D721Med (cell line): ENCODE measurements around the gene RNF41.

ENCODE experiments used
- DNase-seq: peaks from one replicate; pipeline ENCODE4 v3.0.0; 2011; ENCODE audit warnings: low spot score; ENCODE audit not compliant: insufficient read length
- FAIRE-seq: peaks from 2 replicates; lab custom pipeline; 2011; peaks lifted over from hg19 to GRCh38; lab: Jason Lieb, UNC
- TF ChIP-seq, protein P1 (sequence below): IDR thresholded peaks from 2 replicates; pipeline ENCODE4 v1.5.1; 2012; ENCODE audit warnings: mild to moderate bottlenecking, control low read depth; ENCODE audit not compliant: insufficient read depth; ENCODE audit errors: missing control alignments

The RNF41 gene

DNA sequence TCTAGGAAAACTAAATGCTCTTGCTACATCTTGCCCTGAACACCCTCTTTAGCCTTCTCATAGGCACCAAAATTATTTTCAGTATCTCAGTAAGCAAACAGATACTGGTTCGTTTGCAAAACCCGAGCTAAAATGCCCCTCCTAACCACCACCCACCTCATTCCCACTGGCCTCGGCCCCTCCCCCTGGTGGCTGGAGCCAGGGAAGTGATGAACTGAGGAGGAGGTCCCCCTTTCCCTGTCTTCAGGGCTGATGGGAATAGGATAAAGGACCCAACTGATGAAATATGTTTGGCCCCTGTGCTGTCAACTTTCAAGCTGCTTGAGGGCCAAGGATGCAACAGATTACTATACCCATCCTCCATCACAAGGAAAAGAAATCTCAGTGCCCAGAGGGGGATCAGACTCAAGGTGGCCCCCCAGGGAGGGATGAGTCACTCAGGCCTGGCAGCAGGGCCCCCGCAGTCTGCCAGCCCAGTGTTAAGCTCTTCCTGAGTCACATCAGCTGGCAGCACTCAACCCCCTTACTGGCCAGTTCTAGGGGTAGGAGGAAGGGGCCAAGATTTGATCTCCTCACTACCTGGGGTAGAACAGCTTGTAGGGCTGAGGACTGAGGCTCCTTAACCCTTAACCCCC lies 34.7 kb upstream of the RNF41 start:
- TF ChIP-seq, protein P1, sequence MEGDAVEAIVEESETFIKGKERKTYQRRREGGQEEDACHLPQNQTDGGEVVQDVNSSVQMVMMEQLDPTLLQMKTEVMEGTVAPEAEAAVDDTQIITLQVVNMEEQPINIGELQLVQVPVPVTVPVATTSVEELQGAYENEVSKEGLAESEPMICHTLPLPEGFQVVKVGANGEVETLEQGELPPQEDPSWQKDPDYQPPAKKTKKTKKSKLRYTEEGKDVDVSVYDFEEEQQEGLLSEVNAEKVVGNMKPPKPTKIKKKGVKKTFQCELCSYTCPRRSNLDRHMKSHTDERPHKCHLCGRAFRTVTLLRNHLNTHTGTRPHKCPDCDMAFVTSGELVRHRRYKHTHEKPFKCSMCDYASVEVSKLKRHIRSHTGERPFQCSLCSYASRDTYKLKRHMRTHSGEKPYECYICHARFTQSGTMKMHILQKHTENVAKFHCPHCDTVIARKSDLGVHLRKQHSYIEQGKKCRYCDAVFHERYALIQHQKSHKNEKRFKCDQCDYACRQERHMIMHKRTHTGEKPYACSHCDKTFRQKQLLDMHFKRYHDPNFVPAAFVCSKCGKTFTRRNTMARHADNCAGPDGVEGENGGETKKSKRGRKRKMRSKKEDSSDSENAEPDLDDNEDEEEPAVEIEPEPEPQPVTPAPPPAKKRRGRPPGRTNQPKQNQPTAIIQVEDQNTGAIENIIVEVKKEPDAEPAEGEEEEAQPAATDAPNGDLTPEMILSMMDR: no peak
- no peak for DNase-seq
- no peak for FAIRE-seq

DNA sequence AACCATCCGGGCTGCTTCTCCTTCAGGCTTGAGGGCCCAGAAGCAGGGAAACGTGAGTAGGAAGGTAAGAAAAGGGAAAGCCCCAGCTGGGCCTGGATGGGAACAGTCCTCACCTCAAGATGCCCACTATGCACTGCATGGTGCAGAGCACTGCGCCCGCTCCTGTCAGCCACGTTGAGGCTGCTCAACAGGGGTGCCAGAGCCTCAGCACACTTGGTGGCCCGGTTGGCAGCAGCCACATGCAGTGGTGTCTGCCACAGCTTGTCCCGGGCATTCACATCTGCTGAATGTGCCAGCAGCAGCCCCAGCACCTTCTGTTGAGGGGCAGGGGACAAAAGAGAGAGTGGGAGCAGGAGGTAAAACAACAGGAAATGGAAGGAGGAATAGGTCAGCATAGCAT lies 33.9 kb upstream of the RNF41 start:
- no peak for FAIRE-seq
- TF ChIP-seq, protein P1: no peak
- DNase-seq: no peak

DNA sequence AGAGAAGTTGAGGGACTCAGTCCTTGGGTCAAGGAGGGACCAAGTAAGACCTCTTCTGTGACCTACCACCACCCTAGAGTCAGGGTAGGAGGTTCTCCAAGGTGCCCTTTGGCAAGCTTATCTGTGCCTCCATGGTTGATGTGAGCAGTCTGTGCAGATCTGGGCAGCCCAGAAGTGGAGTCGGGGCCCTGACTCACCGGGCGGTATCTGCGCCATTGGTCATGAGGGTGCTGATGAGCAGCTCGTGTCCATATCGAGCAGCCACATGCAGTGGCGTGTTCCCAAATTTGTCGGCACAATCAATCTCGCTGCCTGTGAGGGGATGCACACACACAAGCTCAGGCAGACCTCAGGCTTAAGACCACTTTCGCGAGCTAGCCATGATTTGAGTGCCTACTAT lies 31.4 kb upstream of the RNF41 start:
- TF ChIP-seq, protein P1: no peak
- FAIRE-seq (no peak), DNase-seq (no peak)

DNA sequence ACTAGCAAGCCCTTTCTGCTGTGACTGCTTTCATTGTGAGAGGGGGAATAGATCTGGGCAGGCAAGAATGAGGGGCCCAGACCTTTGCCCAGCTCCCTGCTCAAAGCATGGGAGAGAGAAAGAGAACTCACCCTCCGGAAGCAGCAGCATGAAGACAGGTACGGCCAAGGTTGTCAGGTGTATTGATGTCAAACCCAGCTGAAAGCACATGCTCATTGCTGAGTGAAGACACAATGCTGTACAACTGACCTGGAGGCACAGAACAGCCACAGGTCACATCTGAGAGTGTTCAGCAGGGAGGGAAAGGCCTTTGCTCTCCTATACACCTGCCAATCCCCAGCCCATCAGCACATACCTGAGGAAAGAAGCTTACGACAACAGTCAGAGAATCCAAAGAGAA lies 30.9 kb upstream of the RNF41 start:
- DNase-seq: no peak
- no peak for FAIRE-seq
- TF ChIP-seq, protein P1: no peak

DNA sequence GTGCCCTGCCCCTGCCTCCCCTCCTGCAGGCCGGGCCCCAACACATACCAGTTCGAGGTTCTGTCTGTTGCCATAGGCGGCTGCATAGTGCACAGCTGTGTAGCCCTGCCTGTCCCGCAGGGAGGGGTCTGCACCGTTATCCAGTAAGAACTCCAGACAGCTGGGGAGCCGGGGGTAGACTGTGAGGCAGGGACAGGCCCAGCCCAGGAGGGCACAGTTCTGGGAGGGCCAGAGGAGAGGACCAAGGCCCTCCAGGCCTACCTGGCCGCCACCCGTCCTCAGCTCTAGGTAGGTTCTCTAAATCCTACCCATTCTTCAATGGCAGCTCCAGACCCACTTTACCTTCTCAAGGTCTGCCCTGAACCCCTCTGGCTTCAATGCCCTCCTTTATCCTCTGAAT lies 27.0 kb upstream of the RNF41 start:
- no peak for DNase-seq
- FAIRE-seq: no peak

DNA sequence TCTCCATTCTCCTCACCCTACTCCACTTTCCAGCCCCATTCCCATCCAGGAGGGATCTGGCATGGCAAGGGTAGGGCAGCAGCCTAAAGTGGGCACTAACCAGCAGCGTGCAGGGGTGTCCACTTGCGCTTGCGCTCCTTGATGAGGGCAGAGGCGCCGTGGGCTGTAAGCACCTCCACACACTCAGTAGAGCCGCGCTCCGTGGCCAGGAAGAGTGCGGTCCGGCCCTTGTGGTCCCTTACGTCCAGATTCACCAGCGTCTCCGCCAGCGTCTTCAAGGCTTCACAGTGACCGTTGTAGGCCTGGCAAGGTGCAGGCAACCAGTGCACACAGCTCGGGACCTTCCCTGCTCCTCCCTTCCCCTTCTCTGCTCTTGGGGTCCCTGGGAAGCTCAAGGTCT lies 26.2 kb upstream of the RNF41 start:
- DNase-seq: no peak
- no peak for FAIRE-seq
- TF ChIP-seq, protein P1: no peak

More for the DNA sequence above, 27.0 kb upstream of the RNF41 start:
- TF ChIP-seq, protein P1: no peak

DNA sequence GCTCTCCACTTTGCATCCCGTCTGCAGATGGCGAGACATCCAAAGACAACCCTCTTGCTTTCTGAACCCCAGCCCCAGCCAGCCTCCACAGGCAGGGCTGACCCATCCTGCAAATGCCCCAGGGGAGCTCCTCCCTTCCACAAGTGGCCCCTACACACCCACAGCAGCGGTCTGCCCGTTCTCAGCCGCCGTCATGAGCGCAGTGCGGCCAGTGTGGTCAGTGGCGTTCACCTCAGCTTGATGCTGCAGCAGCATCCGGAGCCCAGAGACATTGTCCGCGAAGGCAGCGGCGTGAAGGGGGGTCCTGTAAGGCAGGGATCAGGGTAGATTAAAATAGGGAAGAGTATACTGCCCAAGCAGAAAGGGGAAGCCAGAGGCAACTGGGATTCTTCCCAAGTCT lies 22.8 kb upstream of the RNF41 start:
- DNase-seq (no peak), FAIRE-seq (no peak)
- TF ChIP-seq, protein P1: no peak
